22Rv1 (cell line): ENCODE results near the gene BFSP2.

Experiments
- CTCF ChIP-seq: fragments of 450-650 bp; IDR thresholded peaks from 2 replicates; pipeline ENCODE4 v1.5.1; 2017; ENCODE audit warnings: mild to moderate bottlenecking
- ZFX ChIP-seq: fragments of 450-650 bp; IDR thresholded peaks from 2 replicates; pipeline ENCODE4 v1.6.1; 2017; ENCODE audit warnings: antibody characterized with exemption, borderline replicate concordance

GRCh38 chr3:133401374-133402135 is 1.7 kb downstream of the BFSP2 start:
- TF ChIP-seq CTCF (no peak), ZFX (no peak)
